GM18858 (cell line): ENCODE measurements around the gene STX10.

Experiments used
- ATAC-seq: cut with Tn5 transposase; IDR thresholded peaks from one replicate; pipeline ENCODE4 v1.9.1; 2021; ENCODE audit not compliant: unreplicated experiment

Gene STX10

DNA sequence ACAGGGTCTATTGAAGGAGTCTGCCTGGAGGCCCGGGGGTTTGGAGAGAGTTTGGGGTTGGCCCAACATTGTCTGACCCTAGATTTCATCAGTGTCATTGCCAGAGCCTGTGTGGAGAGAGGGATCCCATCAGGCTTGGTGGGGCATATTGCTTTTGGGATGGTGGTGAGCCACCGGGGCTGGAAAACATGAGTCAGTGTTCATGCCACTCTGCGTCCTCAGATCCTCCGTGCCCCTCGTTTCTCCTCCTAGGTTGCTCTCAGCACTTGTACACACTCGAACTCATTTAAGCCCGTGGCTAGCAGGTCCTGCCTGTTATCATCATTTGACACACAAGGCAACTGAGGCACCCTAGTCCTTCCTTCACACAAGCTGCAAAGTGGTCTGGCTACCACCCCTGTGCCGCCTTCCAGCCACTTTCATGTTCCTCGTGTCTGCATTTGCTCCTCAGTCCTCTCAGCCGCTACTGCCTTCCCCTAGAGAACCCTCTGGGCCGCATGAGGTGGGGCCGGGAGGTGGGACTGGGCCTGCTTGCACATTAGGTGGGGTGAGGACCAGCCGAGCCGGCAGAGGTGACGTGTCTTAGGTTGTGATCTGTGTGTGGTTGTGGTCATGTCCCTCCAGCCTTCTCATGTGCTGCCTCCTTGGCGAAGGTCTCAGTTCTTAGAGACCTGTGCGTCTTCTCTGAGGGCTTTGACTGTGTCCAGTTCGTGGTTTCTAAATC lies 28.5 kb downstream of the STX10 start:
- ATAC-seq = no peak

GRCh38 chr19:13120817-13121216 lies 29.4 kb downstream of the STX10 start:
- no peak for ATAC-seq

- ATAC-seq = no peak
Measured at GRCh38 chr19:13120031-13120430, 30.1 kb downstream of the STX10 start.

GRCh38 chr19:13119627-13120026 lies 30.5 kb downstream of the STX10 start:
- no peak for ATAC-seq

GRCh38 chr19:13118424-13119193 lies 31.6 kb downstream of the STX10 start:
- no peak for ATAC-seq

- ATAC-seq = no peak
Measured at GRCh38 chr19:13117772-13118423, 32.3 kb downstream of the STX10 start, which contains the start of gene NACC1. NACC1 (plus strand) TSS chr19:13118264; CDS start chr19:13135208, 16,944 bp downstream.

DNA sequence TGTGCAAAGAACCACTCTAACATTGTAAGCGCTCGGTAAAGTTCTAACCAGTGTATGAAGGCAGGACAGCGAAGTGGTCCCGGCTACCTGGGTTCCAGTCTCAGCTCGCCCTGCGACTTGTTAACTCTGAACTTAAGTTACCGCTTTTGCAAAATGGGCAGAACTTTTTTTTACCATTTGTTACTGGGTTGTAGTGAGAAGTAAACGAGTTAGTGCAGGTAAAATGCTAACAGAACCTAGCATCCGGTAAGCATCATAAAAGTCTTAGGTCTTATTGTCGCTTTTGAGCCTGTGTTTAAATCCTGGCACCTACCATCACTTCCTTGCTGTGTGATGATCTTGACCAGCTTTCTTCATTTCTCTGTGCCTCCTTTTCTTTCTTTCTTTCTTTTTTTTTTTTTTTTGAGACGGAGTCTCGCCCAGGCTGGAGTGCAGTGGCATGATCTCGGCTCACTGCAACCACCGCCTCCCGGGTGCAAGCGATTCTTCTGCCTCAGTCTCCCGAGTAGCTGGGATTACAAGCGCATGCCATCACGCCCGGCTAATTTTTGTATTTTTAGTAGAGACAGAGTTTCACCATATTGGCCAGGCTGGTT lies 32.9 kb downstream of the STX10 start:
- no peak for ATAC-seq

GRCh38 chr19:13116282-13117175 lies 33.6 kb downstream of the STX10 start, which contains the start of gene TRMT1:
TRMT1 (minus strand) TSS chr19:13116740; CDS start chr19:13116399, 341 bp downstream.
- ATAC-seq = no peak

DNA sequence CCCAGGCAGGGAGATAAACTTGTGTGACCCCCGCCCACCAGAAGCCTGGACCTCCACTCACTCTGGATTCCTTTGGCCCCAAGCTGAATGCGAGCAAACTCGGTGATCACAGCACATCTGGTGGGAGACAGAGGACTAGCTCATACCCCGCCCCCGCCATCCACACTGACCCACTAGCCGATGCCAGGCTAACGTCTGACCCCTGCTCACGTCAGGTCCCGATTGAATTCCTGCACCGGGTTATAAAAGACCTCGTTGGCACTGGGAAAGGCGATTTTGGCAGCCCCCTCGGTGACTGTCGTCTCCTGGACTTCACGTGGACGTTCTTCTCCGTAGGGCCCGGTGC lies 34.3 kb downstream of the STX10 start:
- no peak for ATAC-seq

GRCh38 chr19:13112555-13112954 lies 37.6 kb downstream of the STX10 start:
- ATAC-seq = no peak

GRCh38 chr19:13110099-13110610 lies 40.0 kb downstream of the STX10 start:
- no peak for ATAC-seq

DNA sequence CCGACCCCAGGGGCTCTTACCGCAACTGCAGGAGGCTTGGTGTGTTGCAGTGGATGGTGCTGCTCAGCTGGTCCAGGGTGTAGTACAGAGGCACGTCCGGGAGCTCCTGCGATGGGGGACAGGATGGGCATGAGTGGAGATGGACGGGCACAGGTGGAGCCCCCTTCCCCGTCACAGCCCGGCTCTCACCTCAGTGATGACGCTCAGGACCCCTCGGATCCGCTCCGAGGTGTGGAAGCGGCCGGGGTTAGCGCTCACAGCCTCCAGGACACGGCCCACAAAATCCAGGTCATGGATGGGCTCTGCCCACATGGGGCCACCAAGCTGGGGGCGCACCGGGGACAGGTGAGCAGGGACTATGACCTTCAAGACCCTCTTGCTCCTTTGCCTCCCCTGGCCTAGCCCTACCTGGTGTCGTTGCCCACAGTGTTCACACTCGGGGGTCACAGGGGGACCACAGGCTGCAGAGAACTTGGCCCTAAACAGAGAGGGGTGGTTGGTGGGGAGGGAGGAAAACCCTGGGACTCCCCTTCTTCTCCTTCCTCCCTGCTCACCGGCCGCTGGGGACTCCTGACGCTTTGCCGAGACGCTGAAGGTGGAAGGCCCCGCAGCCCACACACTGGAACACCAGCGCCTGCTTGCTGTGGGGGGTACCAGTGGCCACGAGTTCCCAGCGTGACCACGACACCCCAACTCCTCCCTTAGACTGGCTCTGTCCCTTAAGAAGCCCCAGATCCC lies 40.6 kb downstream of the STX10 start:
- no peak for ATAC-seq

DNA sequence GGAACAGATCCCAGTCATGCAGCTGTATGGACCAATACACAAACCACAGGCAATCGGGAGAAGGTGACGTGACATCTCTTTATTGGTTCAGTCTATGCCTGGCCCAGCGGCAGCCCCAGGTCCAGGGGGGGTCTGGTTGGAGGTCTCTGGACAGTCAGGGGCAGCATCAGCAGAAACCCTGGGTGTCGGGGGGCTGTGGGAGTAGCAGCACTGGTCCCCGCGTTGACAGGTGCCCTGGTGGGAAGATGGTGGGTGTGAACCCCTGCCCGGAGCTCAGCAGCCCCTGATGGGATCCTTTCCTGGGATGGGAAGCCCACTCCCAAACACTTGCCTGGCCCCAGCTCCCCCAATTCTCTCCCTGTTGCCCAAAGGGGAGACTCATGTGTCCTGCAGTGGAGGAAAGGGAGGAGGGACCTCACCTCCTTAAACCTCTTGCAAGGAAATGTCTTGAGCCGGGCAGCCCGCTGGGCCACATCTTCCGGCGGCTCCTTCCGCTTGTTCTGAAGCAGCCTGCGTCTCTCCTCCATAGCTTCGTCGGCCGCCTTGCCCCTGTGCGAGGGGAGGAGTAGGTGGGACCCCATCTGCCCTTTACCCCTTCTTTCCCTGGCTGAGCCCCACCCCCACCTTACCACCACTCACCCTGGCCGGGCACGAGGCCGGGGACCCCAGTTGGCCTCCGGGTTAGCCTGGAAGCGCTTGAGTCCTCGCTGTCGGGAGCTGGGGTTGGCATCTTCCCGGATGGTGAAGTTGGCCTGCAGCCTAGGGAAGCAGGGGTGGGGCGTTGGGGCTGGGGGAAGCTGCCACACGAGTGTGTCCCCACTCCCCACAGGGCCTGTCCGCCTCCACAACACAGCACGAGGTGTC lies 45.1 kb downstream of the STX10 start:
- ATAC-seq = no peak

GRCh38 chr19:13104360-13104847 lies 45.8 kb downstream of the STX10 start:
- ATAC-seq = no peak

DNA sequence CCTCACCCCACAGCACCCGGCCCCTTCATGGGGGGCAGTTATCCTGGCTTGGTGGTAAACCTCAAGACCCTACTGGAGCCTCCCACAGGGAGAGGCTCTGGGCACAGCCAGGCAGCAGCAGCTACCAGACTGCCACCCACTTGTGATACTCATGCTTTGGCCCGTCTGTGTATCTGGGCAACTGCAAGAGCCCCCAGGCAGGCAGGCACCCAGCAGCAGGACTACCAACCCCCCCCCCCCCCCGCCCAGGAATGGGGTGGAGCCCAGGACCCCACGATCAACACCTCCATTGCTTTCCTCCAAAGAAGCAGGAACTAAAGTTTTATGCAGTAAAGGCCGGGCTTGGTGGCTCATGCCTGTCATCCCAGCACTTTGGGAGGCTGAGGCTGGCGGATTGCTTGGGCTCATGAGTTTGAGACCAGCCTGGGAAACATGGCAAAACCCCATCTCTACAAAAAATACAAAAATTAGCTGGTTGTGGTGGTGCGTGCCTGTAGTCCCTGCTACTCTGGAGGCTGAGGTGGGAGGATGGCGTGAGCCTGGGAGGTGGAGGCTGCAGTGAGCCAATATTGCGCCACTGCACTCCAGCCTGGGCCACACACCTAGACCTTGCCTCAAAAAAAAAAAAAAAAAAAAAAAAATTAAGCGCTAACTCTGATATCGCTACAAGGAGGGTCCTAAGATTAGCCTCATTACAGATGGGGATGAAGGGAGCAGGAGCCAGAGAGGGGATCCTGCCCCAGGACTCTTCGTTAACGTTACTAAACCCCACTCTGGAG lies 46.4 kb downstream of the STX10 start:
- ATAC-seq = no peak

- ATAC-seq = no peak
Measured at GRCh38 chr19:13102666-13103580, 47.3 kb downstream of the STX10 start, which contains the start of gene LYL1. LYL1 (minus strand) TSS chr19:13102858; CDS start chr19:13101171, 1,687 bp downstream.

GRCh38 chr19:13102416-13102665 lies 47.8 kb downstream of the STX10 start:
- no peak for ATAC-seq
